ENCODE data around the gene FAS.

DNA sequence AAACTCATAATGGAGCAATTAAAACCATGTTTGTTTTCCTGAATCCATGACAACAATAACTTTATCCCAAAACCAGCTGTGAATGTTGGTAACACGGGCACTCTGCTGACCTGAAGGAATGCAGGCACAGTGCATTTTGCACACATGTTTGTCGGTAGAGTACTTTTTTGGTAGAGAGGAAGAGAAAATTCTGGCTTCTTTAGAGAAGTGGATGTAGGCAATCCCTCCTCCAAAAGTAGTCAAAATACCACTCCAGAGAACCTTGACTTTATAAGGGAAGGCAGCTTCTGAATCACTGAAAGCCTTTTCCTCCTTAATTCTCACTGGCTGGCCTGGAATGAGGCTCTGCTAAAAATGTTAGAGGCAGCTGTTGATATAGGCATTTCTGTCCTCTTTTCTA, 22.2 kb upstream of the FAS start:
- TF ChIP-seq, protein P1, sequence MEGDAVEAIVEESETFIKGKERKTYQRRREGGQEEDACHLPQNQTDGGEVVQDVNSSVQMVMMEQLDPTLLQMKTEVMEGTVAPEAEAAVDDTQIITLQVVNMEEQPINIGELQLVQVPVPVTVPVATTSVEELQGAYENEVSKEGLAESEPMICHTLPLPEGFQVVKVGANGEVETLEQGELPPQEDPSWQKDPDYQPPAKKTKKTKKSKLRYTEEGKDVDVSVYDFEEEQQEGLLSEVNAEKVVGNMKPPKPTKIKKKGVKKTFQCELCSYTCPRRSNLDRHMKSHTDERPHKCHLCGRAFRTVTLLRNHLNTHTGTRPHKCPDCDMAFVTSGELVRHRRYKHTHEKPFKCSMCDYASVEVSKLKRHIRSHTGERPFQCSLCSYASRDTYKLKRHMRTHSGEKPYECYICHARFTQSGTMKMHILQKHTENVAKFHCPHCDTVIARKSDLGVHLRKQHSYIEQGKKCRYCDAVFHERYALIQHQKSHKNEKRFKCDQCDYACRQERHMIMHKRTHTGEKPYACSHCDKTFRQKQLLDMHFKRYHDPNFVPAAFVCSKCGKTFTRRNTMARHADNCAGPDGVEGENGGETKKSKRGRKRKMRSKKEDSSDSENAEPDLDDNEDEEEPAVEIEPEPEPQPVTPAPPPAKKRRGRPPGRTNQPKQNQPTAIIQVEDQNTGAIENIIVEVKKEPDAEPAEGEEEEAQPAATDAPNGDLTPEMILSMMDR (IDR thresholded peaks at IDR 0.05), result no peak
- no peak for TF ChIP-seq POLR2AphosphoS5 (IDR thresholded peaks at IDR 0.05)

All from upper lobe of left lung (tissue), 4 donors.